B cell (primary cell): ENCODE results near the gene PBLD. TPM values are rescaled to one million over a fixed set of nuclear protein-coding genes. Genes with fewer than 3 reads are reported as not detected.

Source experiments
- ATAC-seq: fragments of 200-7000 bp; cut with Tn5 transposase; one replicate; pipeline ENCODE4 v1.10.0; 2021; ENCODE audit warnings: low read depth, mild to moderate bottlenecking, moderate number of reproducible peaks, moderate library complexity
- CTCF ChIA-PET: fragments of 350-600 bp; sonication (Branson Sonifier 250); formaldehyde crosslinking; loops from one replicate; lab custom pipeline; 2021; ENCODE audit warnings: antibody characterized with exemption, inconsistent platforms; lab: Charles Lee
- POLR2A ChIA-PET: fragments of 350-600 bp; sonication (Branson Sonifier 250); formaldehyde crosslinking; loops from one replicate; lab custom pipeline; 2021; ENCODE audit warnings: antibody characterized with exemption; lab: Charles Lee
- DNase-seq: peaks from one replicate; pipeline ENCODE4 v3.0.0; 2013
- H2AFZ ChIP-seq: 2 replicates; pipeline ENCODE4 v1.6.1; 2012; ENCODE audit warnings: mild to moderate bottlenecking, low read depth, low read length; ENCODE audit not compliant: insufficient read depth, poor library complexity, severe bottlenecking
- H3K27ac ChIP-seq, 2 donors: 1 replicate in 1 of 2; 2 replicates in 1 of 2; pipeline ENCODE4 v1.5.1; 2012 to 2013; ENCODE audit warnings: low read length in 2 of 2, mild to moderate bottlenecking in 2 of 2, moderate library complexity in 1 of 2
- H3K27me3 ChIP-seq, 4 experiments: fragments of 200-600 bp in 1 of 4; sonication (generic) in 1 of 4; replicated peaks in 1 of 4; 1 replicate in 2 of 4; 2 replicates in 2 of 4; pipeline versions ENCODE4 v1.6.1 to v1.7.0; 2013 to 2016; ENCODE audit warnings: low read length in 3 of 4, mild to moderate bottlenecking in 2 of 4, mixed read lengths in 1 of 4, moderate library complexity in 1 of 4; ENCODE audit not compliant: insufficient read depth in 4 of 4, control insufficient read depth in 3 of 4; ENCODE audit errors: control extremely low read depth in 1 of 4
- H3K36me3 ChIP-seq, 2 experiments: replicated peaks in 1 of 2; 1 replicate in 1 of 2; 2 replicates in 1 of 2; pipeline versions ENCODE4 v1.6.1 to v1.7.1; 2013; ENCODE audit warnings: low read length in 1 of 2; ENCODE audit not compliant: insufficient read depth in 2 of 2, control insufficient read depth in 1 of 2; ENCODE audit errors: control extremely low read depth in 1 of 2, extremely low read depth in 1 of 2
- H3K4me1 ChIP-seq, 2 donors: fragments of 200-600 bp in 1 of 2; sonication (generic) in 1 of 2; 1 replicate in 1 of 2; 2 replicates in 1 of 2; pipeline versions ENCODE4 v1.5.1 to v1.6.1; 2013 to 2017; ENCODE audit warnings: low read length in 2 of 2; ENCODE audit not compliant: control insufficient read depth in 2 of 2, insufficient read depth in 2 of 2
- H3K4me2 ChIP-seq: replicated peaks from 2 replicates; pipeline ENCODE3; 2012; ENCODE audit warnings: mild to moderate bottlenecking, low read depth, low read length; ENCODE audit not compliant: poor library complexity, severe bottlenecking
- H3K4me3 ChIP-seq, 5 experiments: fragments of 200-600 bp in 1 of 5; sonication (generic) in 1 of 5; 1 replicate in 3 of 5; 2 replicates in 2 of 5; pipeline versions ENCODE4 v1.5.1 to v1.7.0; 2011 to 2016; ENCODE audit warnings: low read length in 4 of 5, mild to moderate bottlenecking in 4 of 5, low read depth in 2 of 5, control low read depth in 1 of 5, moderate library complexity in 1 of 5; ENCODE audit not compliant: insufficient read depth in 1 of 5; ENCODE audit errors: control extremely low read depth in 1 of 5, extremely low read depth in 1 of 5
- H3K79me2 ChIP-seq: fragments of 200-600 bp; sonication (generic); one replicate; pipeline ENCODE4 v1.6.0; 2016; ENCODE audit warnings: low read length; ENCODE audit not compliant: control insufficient read depth, insufficient read depth
- H3K9ac ChIP-seq: fragments of 200-600 bp; sonication (generic); 2 replicates; pipeline ENCODE4 v1.6.1; 2017; ENCODE audit warnings: mild to moderate bottlenecking, low read length, moderate library complexity
- H3K9me3 ChIP-seq, 3 donors: one replicate each; pipeline versions ENCODE4 v1.6.1 to v1.7.1; 2013; ENCODE audit warnings: low read length in 2 of 3; ENCODE audit not compliant: control insufficient read depth in 2 of 3, insufficient read depth in 1 of 3; ENCODE audit errors: control extremely low read depth in 1 of 3
- H4K20me1 ChIP-seq: 2 replicates; pipeline ENCODE4 v1.6.0; 2012; ENCODE audit warnings: mild to moderate bottlenecking, low read length; ENCODE audit not compliant: insufficient read depth, control insufficient read depth, poor library complexity, severe bottlenecking
- H3K27ac Mint-ChIP-seq: one replicate; pipeline ENCODE4 v1.8.0; 2021; ENCODE audit warnings: mixed read lengths
- H3K27me3 Mint-ChIP-seq: one replicate; pipeline ENCODE4 v1.8.0; 2021; ENCODE audit warnings: mixed read lengths
- H3K4me1 Mint-ChIP-seq: one replicate; pipeline ENCODE4 v1.8.0; 2021; ENCODE audit warnings: mixed read lengths
- H3K4me3 Mint-ChIP-seq: one replicate; pipeline ENCODE4 v1.8.0; 2021; ENCODE audit warnings: mixed read lengths
- H3K9me3 Mint-ChIP-seq: one replicate; pipeline ENCODE4 v1.8.0; 2022; ENCODE audit warnings: mixed read lengths; ENCODE audit not compliant: insufficient read depth
- CTCF ChIP-seq: fragments of 200-600 bp; IDR thresholded peaks from one replicate; pipeline ENCODE4 v1.8.0; 2022; ENCODE audit warnings: antibody characterized with exemption, mild to moderate bottlenecking
- EZH2 ChIP-seq: IDR thresholded peaks from 2 replicates; pipeline ENCODE4 v1.6.1; 2012; ENCODE audit warnings: borderline replicate concordance, low read depth, mild to moderate bottlenecking, moderate library complexity, low read length; ENCODE audit not compliant: insufficient read depth, poor library complexity, severe bottlenecking
- WGBS: methylation state at CpG from one replicate; pipeline ENCODE4 v1.1.5; 2013; ENCODE audit warnings: missing lambda C conversion rate; ENCODE audit not compliant: insufficient coverage; 5-methylcytosine and 5-hydroxymethylcytosine counted together
- intact Hi-C: fragments of 100-400 bp; cut with micrococcal nuclease; formaldehyde crosslinking; loops from one replicate; pipeline ENCODE4 v1.10.0; 2022
- polyA plus RNA-seq: library from polyadenylated mRNA; depleted of rRNA; stranded (reverse); fragments of >200 nt; gene quantifications from 2 replicates; pipeline ENCODE4 v1.2.3, GENCODE V29; 2012
- total RNA-seq, 2 donors: library from RNA; stranded (reverse); fragments of 120-200 nt in 1 of 2; gene quantifications; 1 replicate in 1 of 2; 2 replicates in 1 of 2; pipeline versions ENCODE4 v1.2.3 to v1.2.4, GENCODE V29; 2013 to 2022

The PBLD gene
- total and polyA plus RNA-seq, 2 donors (not counting 1 experiment from before 2014, with no cell fraction given) = 0.40 to 4.7 TPM

GRCh38 chr10:68290736-68291135 lies 42.0 kb downstream of the PBLD start:
- H3K4me3 Mint-ChIP-seq = no peak overlapping the region

GRCh38 chr10:68288717-68289116 lies 44.0 kb downstream of the PBLD start:
- ChIA-PET POLR2A (no interaction called here), CTCF (no interaction called here)
- H3K4me3 Mint-ChIP-seq = no peak overlapping the region
- WGBS = 100% methylated on average over 4 of the region's 4 CpGs
- intact Hi-C loops = no loop called here
- H3K79me2 ChIP-seq = no peaks in the 10 kb centered on the region
- no peak overlapping the region for H2AFZ ChIP-seq
- H3K27ac Mint-ChIP-seq = no peak overlapping the region
- no peak overlapping the region for H3K4me3 ChIP-seq
- no peaks in the 10 kb centered on the region for H3K9me3 ChIP-seq
- H3K27me3 Mint-ChIP-seq = no peaks in the 10 kb centered on the region
- no peaks in the 10 kb centered on the region for H3K4me1 Mint-ChIP-seq
- no peaks in the 10 kb centered on the region for H4K20me1 ChIP-seq
- H3K27me3 ChIP-seq = no peaks in the 10 kb centered on the region
- no peaks in the 10 kb centered on the region for H3K4me1 ChIP-seq
- no peak for ATAC-seq
- no peak overlapping the region for H3K27ac ChIP-seq
- H3K9ac ChIP-seq = no peak overlapping the region
- TF ChIP-seq CTCF (no peak), EZH2 (no peak)
- H3K4me2 ChIP-seq = no peak overlapping the region
- no peak for DNase-seq
- no peaks in the 10 kb centered on the region for H3K9me3 Mint-ChIP-seq
- H3K36me3 ChIP-seq = no peaks in the 10 kb centered on the region

More at GRCh38 chr10:68290736-68291135, 42.0 kb downstream of the PBLD start:
- intact Hi-C loops = no loop called here
- no peaks in the 10 kb centered on the region for H3K36me3 ChIP-seq
- H3K9me3 Mint-ChIP-seq = no peaks in the 10 kb centered on the region
- H3K4me2 ChIP-seq = no peak overlapping the region
- no peaks in the 10 kb centered on the region for H3K4me1 ChIP-seq
- H3K4me1 Mint-ChIP-seq = no peaks in the 10 kb centered on the region
- no peak overlapping the region for H3K9ac ChIP-seq
- no peaks in the 10 kb centered on the region for H3K27me3 Mint-ChIP-seq
- no peak for DNase-seq
- H3K27me3 ChIP-seq = no peaks in the 10 kb centered on the region
- no peak overlapping the region for H3K27ac ChIP-seq
- no peaks in the 10 kb centered on the region for H3K9me3 ChIP-seq
- POLR2A ChIA-PET = no interaction called here
- CTCF ChIA-PET = no interaction called here
- H2AFZ ChIP-seq = no peak overlapping the region
- TF ChIP-seq CTCF = no peak
- no peak for TF ChIP-seq EZH2
- no peak overlapping the region for H3K27ac Mint-ChIP-seq
- ATAC-seq = no peak
- H3K79me2 ChIP-seq = no peaks in the 10 kb centered on the region
- H3K4me3 ChIP-seq = no peak overlapping the region
- H4K20me1 ChIP-seq = no peaks in the 10 kb centered on the region
